Adrenal gland (tissue), 12 donors: Measurements from ENCODE around the gene TRAF3. TPM values are rescaled to one million over a fixed set of nuclear protein-coding genes. Genes with fewer than 3 reads are reported as not detected.
"Not testable (repeated sequence)": the region's sequence is repeated elsewhere in the genome, so short reads cannot be mapped to it uniquely, and the experiment has no call there.

Experiments used
- DNase-seq, 7 donors: peaks; one replicate each; pipeline ENCODE4 v3.0.0-alpha.2; 2019 to 2020
- H3K27ac ChIP-seq, 5 donors: fragments of 200-600 bp; sonication (generic) in 4 of 5; 1 replicate in 3 of 5; 2 replicates in 2 of 5; pipeline versions ENCODE4 v1.5.1 to v1.8.0; 2016 to 2020; ENCODE audit warnings: mild to moderate bottlenecking in 1 of 5
- H3K27me3 ChIP-seq: fragments of 200-600 bp; 2 replicates; pipeline ENCODE4 v1.8.0; 2021
- H3K36me3 ChIP-seq, 2 donors: fragments of 200-600 bp; replicated peaks in 1 of 2; 1 replicate in 1 of 2; 2 replicates in 1 of 2; pipeline versions ENCODE4 v1.5.1 to v1.8.0; 2018 to 2022
- H3K4me1 ChIP-seq, 2 donors: fragments of 200-600 bp; replicated peaks in 1 of 2; 1 replicate in 1 of 2; 2 replicates in 1 of 2; pipeline versions ENCODE4 v1.5.1 to v1.8.0; 2018 to 2021
- H3K4me3 ChIP-seq, 4 donors: fragments of 200-600 bp; sonication (generic) in 3 of 4; one replicate each; pipeline ENCODE4 v1.5.1; 2016 to 2018
- H3K9me3 ChIP-seq, 3 donors: fragments of 200-600 bp; sonication (generic) in 1 of 3; replicated peaks in 1 of 3; 1 replicate in 2 of 3; 2 replicates in 1 of 3; pipeline versions ENCODE4 v1.5.1 to v1.8.0; 2016 to 2021
- POLR2A ChIP-seq, 2 donors: fragments of 450-650 bp; IDR thresholded peaks; one replicate each; pipeline ENCODE4 v1.6.1; 2017; ENCODE audit warnings: antibody characterized with exemption in 2 of 2, mild to moderate bottlenecking in 2 of 2, moderate library complexity in 1 of 2
- WGBS, 4 donors: extraction: QIAGEN DNeasy Blood & Tissue Kit in 2 of 4; methylation state at CpG; one replicate each; pipeline versions ENCODE4 v1.1.5 to v1.1.7; 2013 to 2017; 5-methylcytosine and 5-hydroxymethylcytosine counted together
- intact Hi-C, 2 donors: fragments of 100-400 bp; cut with DNase I; formaldehyde crosslinking; loops; one replicate each; pipeline versions ENCODE4 v1.14.1 to v1.15.0; 2022 to 2023
- polyA plus RNA-seq, 3 donors: library from polyadenylated mRNA; stranded (reverse); fragments of 200-250 nt in 2 of 3; fragments of 350-450 nt in 1 of 3; fragmentation: Illumina TruSeq in 1 of 3; extraction: RNeasy Lipid Tissue Mini Kit (QIAGEN cat#74804) in 1 of 3; gene quantifications; one replicate each; pipeline ENCODE4 v1.2.3, GENCODE V29; 2013 to 2014
- total RNA-seq, 9 donors: library from RNA; depleted of rRNA in 4 of 9; stranded (reverse); fragments of >200 nt in 4 of 9; fragments of 120-200 nt in 1 of 9; fragmentation: NEBNext Ultra II Directional in 1 of 9; extraction: Animal tissue kit (Norgen Biotek cat#: 25700) in 1 of 9; gene quantifications; one replicate each; pipeline versions ENCODE4 v1.1.0 to v1.2.4, GENCODE V29; 2013 to 2023
- TF ChIP-seq, protein P1 (sequence below), 6 experiments: fragments of 450-650 bp in 4 of 6; fragments of 200-600 bp in 2 of 6; sonication (generic) in 1 of 6; IDR thresholded peaks; 1 replicate in 5 of 6; 2 replicates in 1 of 6; pipeline versions ENCODE4 v1.5.1 to v1.8.0; 2016 to 2021; ENCODE audit warnings: antibody characterized with exemption in 6 of 6, mild to moderate bottlenecking in 2 of 6, moderate library complexity in 1 of 6
- donor health status: healthy with polysubstance abuse.
- donor health status: Bipolar disorder and iron deficiency.
- donor health status: DM: yes; HTN: yes; CAD: no.
- donor health status: DM: no; HTN: no; CAD: no.
- donor health status: DM: no; HTN: no; CAD: no.
- donor health status: DM: yes; HTN: yes; CAD: no.

Gene TRAF3
- total and polyA plus RNA-seq, 12 donors = 3.7 to 14.5 (median 9.8) TPM

DNA sequence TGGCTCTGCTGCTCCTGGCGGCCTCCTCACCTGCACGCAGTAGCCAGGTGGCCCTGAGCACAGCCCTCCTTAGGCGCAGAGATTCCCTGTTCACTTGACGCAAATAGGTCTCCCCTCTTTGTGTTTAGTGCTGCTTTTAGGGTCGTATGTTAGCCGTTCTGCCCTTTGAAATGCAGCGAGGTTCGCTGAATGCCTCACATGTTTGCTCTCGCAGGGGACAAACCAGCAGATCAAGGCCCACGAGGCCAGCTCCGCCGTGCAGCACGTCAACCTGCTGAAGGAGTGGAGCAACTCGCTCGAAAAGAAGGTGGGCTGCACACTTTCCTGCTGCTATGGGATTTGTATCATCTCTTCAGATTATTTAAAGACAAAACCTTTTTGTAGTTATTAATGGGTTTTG, 113.9 kb downstream of the TRAF3 start:
- TF ChIP-seq, protein P1, sequence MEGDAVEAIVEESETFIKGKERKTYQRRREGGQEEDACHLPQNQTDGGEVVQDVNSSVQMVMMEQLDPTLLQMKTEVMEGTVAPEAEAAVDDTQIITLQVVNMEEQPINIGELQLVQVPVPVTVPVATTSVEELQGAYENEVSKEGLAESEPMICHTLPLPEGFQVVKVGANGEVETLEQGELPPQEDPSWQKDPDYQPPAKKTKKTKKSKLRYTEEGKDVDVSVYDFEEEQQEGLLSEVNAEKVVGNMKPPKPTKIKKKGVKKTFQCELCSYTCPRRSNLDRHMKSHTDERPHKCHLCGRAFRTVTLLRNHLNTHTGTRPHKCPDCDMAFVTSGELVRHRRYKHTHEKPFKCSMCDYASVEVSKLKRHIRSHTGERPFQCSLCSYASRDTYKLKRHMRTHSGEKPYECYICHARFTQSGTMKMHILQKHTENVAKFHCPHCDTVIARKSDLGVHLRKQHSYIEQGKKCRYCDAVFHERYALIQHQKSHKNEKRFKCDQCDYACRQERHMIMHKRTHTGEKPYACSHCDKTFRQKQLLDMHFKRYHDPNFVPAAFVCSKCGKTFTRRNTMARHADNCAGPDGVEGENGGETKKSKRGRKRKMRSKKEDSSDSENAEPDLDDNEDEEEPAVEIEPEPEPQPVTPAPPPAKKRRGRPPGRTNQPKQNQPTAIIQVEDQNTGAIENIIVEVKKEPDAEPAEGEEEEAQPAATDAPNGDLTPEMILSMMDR (IDR thresholded peaks at IDR 0.05) = no peak
- no peak for TF ChIP-seq POLR2A (IDR thresholded peaks at IDR 0.05)
- H3K27me3 ChIP-seq = no peaks in the 10 kb centered on the region
- 91 to 96% (median 91%) methylated on average over 15 of the region's 15 CpGs for WGBS, 4 donors
- H3K4me3 ChIP-seq = no peak overlapping the region
- no peaks in the 10 kb centered on the region for H3K4me1 ChIP-seq
- intact Hi-C loops = no loop called here
- no peaks in the 10 kb centered on the region for H3K9me3 ChIP-seq
- no peak overlapping the region for H3K27ac ChIP-seq
- no peak for DNase-seq
- H3K36me3 ChIP-seq = peaks cover 0 to 8% of the 10 kb centered on the region in 2 donors

DNA sequence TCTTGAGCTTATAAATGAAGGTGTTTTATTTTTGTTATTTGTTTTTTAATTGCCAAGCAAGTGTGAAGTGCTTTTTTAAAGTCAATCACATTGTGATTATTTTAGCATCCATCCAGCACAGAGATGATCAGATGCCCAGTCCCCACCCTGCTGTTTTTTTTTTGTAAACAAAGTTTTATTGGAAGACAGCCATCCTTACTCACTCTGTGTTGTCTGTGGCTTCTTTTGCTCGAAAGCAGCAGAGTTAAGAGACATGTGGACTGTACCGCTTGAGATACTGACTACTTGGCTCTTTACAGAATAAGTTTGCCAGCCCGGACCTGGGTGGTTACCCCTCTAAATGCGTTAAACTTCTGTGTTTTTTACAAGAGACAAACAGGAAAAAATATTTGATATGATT, 114.3 kb downstream of the TRAF3 start:
- intact Hi-C loops = no loop called here
- peaks cover 0 to 4% of the 10 kb centered on the region in 2 donors for H3K36me3 ChIP-seq
- 68 to 80% (median 76%) methylated on average over 4 of the region's 4 CpGs for WGBS, 4 donors
- no peak for TF ChIP-seq POLR2A (IDR thresholded peaks at IDR 0.05)
- TF ChIP-seq, protein P1 (IDR thresholded peaks at IDR 0.05) = no peak
- no peak for DNase-seq
- H3K27ac ChIP-seq = no peak overlapping the region
- peaks cover 0 to 2% of the 10 kb centered on the region in 2 donors for H3K4me1 ChIP-seq
- H3K4me3 ChIP-seq = no peak overlapping the region
- no peaks in the 10 kb centered on the region for H3K9me3 ChIP-seq
- H3K27me3 ChIP-seq = no peaks in the 10 kb centered on the region

DNA sequence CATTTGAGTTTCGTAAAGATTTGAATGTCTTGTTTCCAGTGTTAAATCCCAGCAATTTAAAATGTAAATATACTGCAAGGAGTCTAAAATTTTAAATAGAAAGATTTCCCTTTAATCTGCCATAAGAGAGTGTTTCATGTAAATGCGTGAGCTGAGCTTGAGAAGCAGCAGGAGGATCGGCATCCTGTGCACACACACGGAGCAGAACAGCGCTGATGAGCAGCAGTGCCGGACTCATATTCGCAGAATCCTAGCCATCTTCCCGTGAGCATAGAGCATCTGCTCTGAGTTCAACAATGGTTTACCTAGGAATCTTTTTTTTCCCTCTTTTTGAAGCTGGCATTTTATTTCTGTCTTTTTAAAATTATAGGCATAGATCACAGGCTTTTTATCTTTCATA, 115.4 kb downstream of the TRAF3 start:
- Histone ChIP-seq H3K36me3 (peaks cover 0 to 4% of the 10 kb centered on the region in 2 donors), H3K4me1 (peaks cover 0 to 13% of the 10 kb centered on the region in 2 donors), H3K27me3 (no peaks in the 10 kb centered on the region), H3K27ac (no peak overlapping the region), H3K9me3 (no peaks in the 10 kb centered on the region), H3K4me3 (no peak overlapping the region)
- intact Hi-C loops = no loop called here
- no peak for DNase-seq
- TF ChIP-seq POLR2A (IDR thresholded peaks at IDR 0.05) = no peak
- TF ChIP-seq, protein P1 (IDR thresholded peaks at IDR 0.05) = no peak
- 93 to 98% (median 96%) methylated on average over 8 of the region's 8 CpGs for WGBS, 4 donors

DNA sequence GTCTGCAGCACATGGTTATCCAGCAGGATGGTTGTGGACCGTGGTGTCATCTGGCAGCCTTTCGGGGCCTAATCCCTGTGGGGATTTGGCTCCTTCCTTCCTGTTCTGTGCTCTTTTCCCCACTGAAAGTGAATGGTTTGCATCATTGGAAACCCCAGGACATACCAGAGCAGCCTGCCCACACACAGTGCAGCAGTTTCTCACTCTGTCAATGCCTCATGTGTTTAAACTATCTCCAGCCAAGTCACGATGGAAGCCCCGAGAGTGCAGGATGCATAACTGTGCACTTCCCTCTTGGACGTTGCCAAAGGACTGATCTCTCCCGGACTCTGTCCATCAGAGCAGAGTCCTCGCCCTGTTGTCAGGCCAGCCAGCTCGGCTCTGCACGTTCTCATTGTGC, 116.2 kb downstream of the TRAF3 start:
- WGBS, 4 donors = 66 to 79% (median 74%) methylated on average over 6 to 9 of the region's 9 CpGs
- intact Hi-C loops = no loop called here
- peak in 6 of 7 donors; percentile 20 to 72 (median 46) for DNase-seq
- TF ChIP-seq, protein P1 (IDR thresholded peaks at IDR 0.05) = no peak
- TF ChIP-seq POLR2A (IDR thresholded peaks at IDR 0.05) = no peak
- Histone ChIP-seq H3K9me3 (no peaks in the 10 kb centered on the region), H3K4me3 (no peak overlapping the region), H3K36me3 (peaks cover 0 to 4% of the 10 kb centered on the region in 2 donors), H3K4me1 (peaks cover 0 to 17% of the 10 kb centered on the region in 2 donors), H3K27me3 (no peaks in the 10 kb centered on the region), H3K27ac (no peak overlapping the region)

DNA sequence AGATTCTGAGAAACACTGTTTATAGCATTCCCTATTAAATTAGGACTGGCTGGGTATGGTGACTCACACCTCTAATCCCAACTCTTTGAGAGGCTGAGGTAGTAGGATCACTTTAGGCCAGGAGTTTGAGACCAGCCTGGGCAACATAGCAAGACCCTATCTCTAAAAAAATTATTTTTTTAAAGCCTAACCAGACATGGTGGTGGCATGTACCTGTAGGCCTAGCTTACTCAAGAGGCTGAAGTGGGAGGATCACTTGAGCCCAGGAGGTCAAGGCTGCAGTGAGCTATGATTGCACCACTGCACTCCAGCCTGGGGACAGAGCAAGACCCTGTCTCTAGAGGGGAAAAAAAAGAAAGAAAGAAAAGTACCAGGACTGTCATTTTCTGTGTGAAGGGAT, 119.5 kb downstream of the TRAF3 start:
- H3K36me3 ChIP-seq, intact Hi-C loops, DNase-seq, H3K4me3 ChIP-seq, H3K27me3 ChIP-seq, H3K9me3 ChIP-seq: not testable (repeated sequence)
- Histone ChIP-seq H3K4me1 (peaks cover 0 to 17% of the 10 kb centered on the region in 2 donors), H3K27ac (peak overlapping the region in 1 of 5 donors; percentile 6)
